Chondrocyte (in vitro differentiated cells): ENCODE measurements around the gene ZNF30. TPM values are rescaled to one million over a fixed set of nuclear protein-coding genes. Genes with fewer than 3 reads are reported as not detected.
"Not testable (repeated sequence)": the region's sequence is repeated elsewhere in the genome, so short reads cannot be mapped to it uniquely, and the experiment has no call there.

Experiments
- DNase-seq: peaks from one replicate; pipeline ENCODE4 v3.0.0; 2021; ENCODE audit warnings: mixed read lengths, low spot score
- H3K27ac Mint-ChIP-seq: one replicate; pipeline ENCODE4 v1.8.0; 2021; ENCODE audit warnings: mild to moderate bottlenecking, moderate library complexity, mixed read lengths; ENCODE audit not compliant: unreplicated experiment
- H3K27me3 Mint-ChIP-seq: 2 replicates; pipeline ENCODE4 v1.8.0; 2021; ENCODE audit warnings: low read depth, mixed read lengths
- H3K36me3 Mint-ChIP-seq: 2 replicates; pipeline ENCODE4 v1.8.0; 2021; ENCODE audit warnings: low read depth, mixed read lengths
- H3K4me1 Mint-ChIP-seq: 2 replicates; pipeline ENCODE4 v1.8.0; 2021; ENCODE audit warnings: low read depth, mild to moderate bottlenecking, mixed read lengths
- H3K4me3 Mint-ChIP-seq: one replicate; pipeline ENCODE4 v1.8.0; 2021; ENCODE audit warnings: mild to moderate bottlenecking, moderate library complexity, mixed read lengths; ENCODE audit not compliant: unreplicated experiment
- H3K9me3 Mint-ChIP-seq: 2 replicates; pipeline ENCODE4 v1.8.0; 2021; ENCODE audit warnings: low read depth, mixed read lengths
- CTCF ChIP-seq: fragments of 200-600 bp; sonication (generic); IDR thresholded peaks from 2 replicates; pipeline ENCODE4 v1.5.0; 2021; ENCODE audit warnings: antibody characterized with exemption, mild to moderate bottlenecking, moderate library complexity
- total RNA-seq: library from RNA; stranded (reverse); gene quantifications from 3 replicates; pipeline ENCODE4 v1.2.1, GENCODE V29; 2021

ZNF30 gene
- total RNA-seq, 1 donor from 2014 or later, result 2.8 TPM

- Mint-ChIP-seq H3K27ac (no peak overlapping the region), H3K4me1 (peaks cover 17% of the 10 kb centered on the region), H3K4me3 (peak overlapping the region; percentile 28), H3K27me3 (peaks cover 4% of the 10 kb centered on the region), H3K9me3 (peaks cover 16% of the 10 kb centered on the region), H3K36me3 (peaks cover 13% of the 10 kb centered on the region)
- TF ChIP-seq CTCF, result no peak
- DNase-seq, result no peak
Observed at GRCh38 chr19:34964598-34964997, 37.9 kb downstream of the ZNF30 start.

GRCh38 chr19:34965505-34965904 is 38.8 kb downstream of the ZNF30 start:
- H3K9me3 Mint-ChIP-seq, H3K36me3 Mint-ChIP-seq, H3K4me3 Mint-ChIP-seq, H3K27me3 Mint-ChIP-seq, DNase-seq: not testable (repeated sequence)
- Mint-ChIP-seq H3K27ac (peak overlapping the region; percentile 30), H3K4me1 (peaks cover 17% of the 10 kb centered on the region)

- H3K9me3 Mint-ChIP-seq, result peaks cover 4% of the 10 kb centered on the region
- peaks cover 9% of the 10 kb centered on the region for H3K4me1 Mint-ChIP-seq
- H3K4me3 Mint-ChIP-seq, result no peak overlapping the region
- TF ChIP-seq CTCF, result no peak
- H3K27me3 Mint-ChIP-seq, result peaks cover 4% of the 10 kb centered on the region
- H3K36me3 Mint-ChIP-seq, result no peaks in the 10 kb centered on the region
- H3K27ac Mint-ChIP-seq, result no peak overlapping the region
- DNase-seq, result no peak
Observed at GRCh38 chr19:34967551-34967950, 40.8 kb downstream of the ZNF30 start.

GRCh38 chr19:34969721-34970120 is 43.0 kb downstream of the ZNF30 start:
- Mint-ChIP-seq H3K27me3 (peaks cover 4% of the 10 kb centered on the region), H3K9me3 (peaks cover 4% of the 10 kb centered on the region), H3K36me3 (no peaks in the 10 kb centered on the region), H3K4me1 (peaks cover 5% of the 10 kb centered on the region), H3K27ac (no peak overlapping the region), H3K4me3 (no peak overlapping the region)
- no peak for TF ChIP-seq CTCF
- no peak for DNase-seq

- H3K4me1 Mint-ChIP-seq, H3K27me3 Mint-ChIP-seq, DNase-seq, H3K36me3 Mint-ChIP-seq, H3K9me3 Mint-ChIP-seq, H3K27ac Mint-ChIP-seq, H3K4me3 Mint-ChIP-seq: not testable (repeated sequence)
Observed at GRCh38 chr19:34970185-34970780, 43.6 kb downstream of the ZNF30 start.

GRCh38 chr19:34972163-34972705 is 45.5 kb downstream of the ZNF30 start:
- DNase-seq, result no peak
- H3K27ac Mint-ChIP-seq, result no peak overlapping the region
- H3K36me3 Mint-ChIP-seq, result no peaks in the 10 kb centered on the region
- no peak overlapping the region for H3K4me3 Mint-ChIP-seq
- H3K4me1 Mint-ChIP-seq, result peaks cover 5% of the 10 kb centered on the region
- TF ChIP-seq CTCF, result no peak
- peaks cover 4% of the 10 kb centered on the region for H3K27me3 Mint-ChIP-seq
- peaks cover 4% of the 10 kb centered on the region for H3K9me3 Mint-ChIP-seq
